ENCODE measurements around the gene COG8.

COG8 gene

DNA sequence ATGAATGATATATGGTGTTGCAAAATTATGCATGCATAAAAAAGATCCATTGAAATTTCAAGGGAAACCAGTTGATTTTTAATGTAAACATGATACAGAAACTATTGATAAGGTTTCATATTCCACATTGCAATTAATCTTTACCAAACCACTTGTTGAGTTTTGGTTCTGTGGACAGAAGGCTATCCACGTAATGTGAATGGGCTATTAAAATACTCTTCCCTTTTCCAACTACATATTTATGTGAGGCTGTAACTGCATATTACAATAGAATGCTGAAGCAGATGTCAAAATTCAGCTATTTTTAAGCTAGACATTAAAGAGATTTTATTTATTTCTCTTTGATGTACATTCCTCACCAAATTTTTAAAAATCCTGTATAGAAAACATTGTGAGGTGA lies 62.0 kb downstream of the COG8 start:
- TF ChIP-seq POLR2AphosphoS5 (IDR thresholded peaks at IDR 0.05; ENCODE audit: low read depth, low read length) (no peak), SIN3A (IDR thresholded peaks at IDR 0.05; ENCODE audit: borderline replicate concordance, insufficient read depth, low read length) (no peak), FOXP2 (optimal IDR thresholded peaks at IDR 0.05; ENCODE audit: borderline replicate concordance, extremely low read depth, extremely low read length, insufficient read depth) (no peak), TAF1 (IDR thresholded peaks at IDR 0.05; ENCODE audit: borderline replicate concordance, insufficient read depth, low read length) (no peak)
- TF ChIP-seq, protein P1, sequence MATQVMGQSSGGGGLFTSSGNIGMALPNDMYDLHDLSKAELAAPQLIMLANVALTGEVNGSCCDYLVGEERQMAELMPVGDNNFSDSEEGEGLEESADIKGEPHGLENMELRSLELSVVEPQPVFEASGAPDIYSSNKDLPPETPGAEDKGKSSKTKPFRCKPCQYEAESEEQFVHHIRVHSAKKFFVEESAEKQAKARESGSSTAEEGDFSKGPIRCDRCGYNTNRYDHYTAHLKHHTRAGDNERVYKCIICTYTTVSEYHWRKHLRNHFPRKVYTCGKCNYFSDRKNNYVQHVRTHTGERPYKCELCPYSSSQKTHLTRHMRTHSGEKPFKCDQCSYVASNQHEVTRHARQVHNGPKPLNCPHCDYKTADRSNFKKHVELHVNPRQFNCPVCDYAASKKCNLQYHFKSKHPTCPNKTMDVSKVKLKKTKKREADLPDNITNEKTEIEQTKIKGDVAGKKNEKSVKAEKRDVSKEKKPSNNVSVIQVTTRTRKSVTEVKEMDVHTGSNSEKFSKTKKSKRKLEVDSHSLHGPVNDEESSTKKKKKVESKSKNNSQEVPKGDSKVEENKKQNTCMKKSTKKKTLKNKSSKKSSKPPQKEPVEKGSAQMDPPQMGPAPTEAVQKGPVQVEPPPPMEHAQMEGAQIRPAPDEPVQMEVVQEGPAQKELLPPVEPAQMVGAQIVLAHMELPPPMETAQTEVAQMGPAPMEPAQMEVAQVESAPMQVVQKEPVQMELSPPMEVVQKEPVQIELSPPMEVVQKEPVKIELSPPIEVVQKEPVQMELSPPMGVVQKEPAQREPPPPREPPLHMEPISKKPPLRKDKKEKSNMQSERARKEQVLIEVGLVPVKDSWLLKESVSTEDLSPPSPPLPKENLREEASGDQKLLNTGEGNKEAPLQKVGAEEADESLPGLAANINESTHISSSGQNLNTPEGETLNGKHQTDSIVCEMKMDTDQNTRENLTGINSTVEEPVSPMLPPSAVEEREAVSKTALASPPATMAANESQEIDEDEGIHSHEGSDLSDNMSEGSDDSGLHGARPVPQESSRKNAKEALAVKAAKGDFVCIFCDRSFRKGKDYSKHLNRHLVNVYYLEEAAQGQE (IDR thresholded peaks at IDR 0.05; ENCODE audit: insufficient read depth in 1 of 2, low read depth in 2 of 2, low read length in 2 of 2), result no peak
